ENCODE data around the gene CCZ1B.
"Not testable (repeated sequence)": the region's sequence is repeated elsewhere in the genome, so short reads cannot be mapped to it uniquely, and the experiment has no call there.

DNA sequence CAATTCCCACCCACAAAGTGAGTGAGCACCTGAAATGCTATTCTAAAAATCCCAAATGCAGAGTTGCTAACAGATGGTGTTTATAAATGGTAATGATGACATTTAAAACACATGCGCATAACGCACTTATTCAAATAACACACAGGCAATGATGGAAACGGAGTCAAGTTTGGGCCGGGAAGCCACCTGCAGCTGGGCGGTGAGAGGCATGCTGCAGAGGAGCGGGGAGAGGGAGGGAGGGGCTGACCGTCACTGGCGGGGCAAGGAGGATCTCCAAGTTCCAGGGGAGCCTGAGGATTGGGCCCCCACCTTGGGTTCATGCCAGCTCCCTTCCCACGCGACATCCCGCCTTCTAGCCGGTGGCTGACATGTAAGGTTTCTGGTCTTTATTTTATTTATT, 64.9 kb downstream of the CCZ1B start:
- TF ChIP-seq, protein P1, sequence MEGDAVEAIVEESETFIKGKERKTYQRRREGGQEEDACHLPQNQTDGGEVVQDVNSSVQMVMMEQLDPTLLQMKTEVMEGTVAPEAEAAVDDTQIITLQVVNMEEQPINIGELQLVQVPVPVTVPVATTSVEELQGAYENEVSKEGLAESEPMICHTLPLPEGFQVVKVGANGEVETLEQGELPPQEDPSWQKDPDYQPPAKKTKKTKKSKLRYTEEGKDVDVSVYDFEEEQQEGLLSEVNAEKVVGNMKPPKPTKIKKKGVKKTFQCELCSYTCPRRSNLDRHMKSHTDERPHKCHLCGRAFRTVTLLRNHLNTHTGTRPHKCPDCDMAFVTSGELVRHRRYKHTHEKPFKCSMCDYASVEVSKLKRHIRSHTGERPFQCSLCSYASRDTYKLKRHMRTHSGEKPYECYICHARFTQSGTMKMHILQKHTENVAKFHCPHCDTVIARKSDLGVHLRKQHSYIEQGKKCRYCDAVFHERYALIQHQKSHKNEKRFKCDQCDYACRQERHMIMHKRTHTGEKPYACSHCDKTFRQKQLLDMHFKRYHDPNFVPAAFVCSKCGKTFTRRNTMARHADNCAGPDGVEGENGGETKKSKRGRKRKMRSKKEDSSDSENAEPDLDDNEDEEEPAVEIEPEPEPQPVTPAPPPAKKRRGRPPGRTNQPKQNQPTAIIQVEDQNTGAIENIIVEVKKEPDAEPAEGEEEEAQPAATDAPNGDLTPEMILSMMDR (conservative IDR thresholded peaks at IDR 0.05; ENCODE audit: low read length): not testable (repeated sequence)
- not testable (repeated sequence) for TF ChIP-seq EZH2phosphoT487 (IDR thresholded peaks at IDR 0.05; ENCODE audit: borderline replicate concordance)
